Bronchial epithelial cell (primary cell): ENCODE results near the gene RPF1. TPM values are rescaled to one million over a fixed set of nuclear protein-coding genes. Genes with fewer than 3 reads are reported as not detected.

Experiments
- DNase-seq: peaks from one replicate; pipeline ENCODE4 v3.0.0-alpha.2; 2010; ENCODE audit warnings: low read depth
- FAIRE-seq: peaks from 2 replicates; lab custom pipeline; 2011; peaks lifted over from hg19 to GRCh38; lab: Jason Lieb, UNC
- H3K27me3 ChIP-seq: 2 replicates; pipeline ENCODE4 v1.5.1; 2011; ENCODE audit warnings: low read length; ENCODE audit not compliant: control insufficient read depth, insufficient read depth
- H3K36me3 ChIP-seq: 2 replicates; pipeline ENCODE4 v1.5.1; 2011; ENCODE audit warnings: low read length; ENCODE audit not compliant: control insufficient read depth, insufficient read depth
- H3K4me3 ChIP-seq: 2 replicates; pipeline ENCODE4 v1.5.1; 2011; ENCODE audit warnings: mild to moderate bottlenecking, low read depth, low read length, control low read depth
- total RNA-seq: library from RNA; depleted of rRNA; stranded (reverse); fragments of >200 nt; gene quantifications from 2 replicates; pipeline ENCODE4 v1.2.1, GENCODE V29; 2014
- TF ChIP-seq, protein P1 (sequence below): IDR thresholded peaks from 2 replicates; pipeline ENCODE4 v1.5.1; 2011; ENCODE audit warnings: mild to moderate bottlenecking, moderate library complexity, low read length, control low read depth, inconsistent platforms; ENCODE audit not compliant: insufficient read depth, severe bottlenecking

RPF1 gene
- total RNA-seq, 1 donor from 2014 or later = 31.6 TPM

DNA sequence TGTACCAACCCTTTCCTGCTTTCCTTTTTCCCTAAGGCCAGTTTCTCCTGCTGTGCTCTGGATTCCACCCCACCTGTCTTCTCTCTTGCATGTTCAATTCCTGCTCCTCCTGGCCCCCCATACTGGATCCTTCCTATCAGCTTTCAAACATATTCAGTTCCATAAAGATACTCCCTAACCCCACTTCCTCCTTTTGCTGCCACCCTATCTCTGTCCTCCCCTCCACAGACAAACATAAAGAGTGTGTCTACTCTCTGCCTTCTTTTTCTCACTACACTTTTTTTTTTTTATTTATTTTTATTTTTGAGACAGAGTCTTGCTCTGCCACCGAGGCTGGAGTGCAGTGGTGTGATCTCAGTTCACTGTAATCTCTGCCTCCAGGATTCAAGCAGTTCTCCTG lies 16.9 kb upstream of the RPF1 start:
- DNase-seq = no peak
- H3K27me3 ChIP-seq = no peaks in the 10 kb centered on the region
- no peak for FAIRE-seq
- TF ChIP-seq, protein P1, sequence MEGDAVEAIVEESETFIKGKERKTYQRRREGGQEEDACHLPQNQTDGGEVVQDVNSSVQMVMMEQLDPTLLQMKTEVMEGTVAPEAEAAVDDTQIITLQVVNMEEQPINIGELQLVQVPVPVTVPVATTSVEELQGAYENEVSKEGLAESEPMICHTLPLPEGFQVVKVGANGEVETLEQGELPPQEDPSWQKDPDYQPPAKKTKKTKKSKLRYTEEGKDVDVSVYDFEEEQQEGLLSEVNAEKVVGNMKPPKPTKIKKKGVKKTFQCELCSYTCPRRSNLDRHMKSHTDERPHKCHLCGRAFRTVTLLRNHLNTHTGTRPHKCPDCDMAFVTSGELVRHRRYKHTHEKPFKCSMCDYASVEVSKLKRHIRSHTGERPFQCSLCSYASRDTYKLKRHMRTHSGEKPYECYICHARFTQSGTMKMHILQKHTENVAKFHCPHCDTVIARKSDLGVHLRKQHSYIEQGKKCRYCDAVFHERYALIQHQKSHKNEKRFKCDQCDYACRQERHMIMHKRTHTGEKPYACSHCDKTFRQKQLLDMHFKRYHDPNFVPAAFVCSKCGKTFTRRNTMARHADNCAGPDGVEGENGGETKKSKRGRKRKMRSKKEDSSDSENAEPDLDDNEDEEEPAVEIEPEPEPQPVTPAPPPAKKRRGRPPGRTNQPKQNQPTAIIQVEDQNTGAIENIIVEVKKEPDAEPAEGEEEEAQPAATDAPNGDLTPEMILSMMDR = no peak
- H3K4me3 ChIP-seq = no peak overlapping the region
- no peaks in the 10 kb centered on the region for H3K36me3 ChIP-seq

DNA sequence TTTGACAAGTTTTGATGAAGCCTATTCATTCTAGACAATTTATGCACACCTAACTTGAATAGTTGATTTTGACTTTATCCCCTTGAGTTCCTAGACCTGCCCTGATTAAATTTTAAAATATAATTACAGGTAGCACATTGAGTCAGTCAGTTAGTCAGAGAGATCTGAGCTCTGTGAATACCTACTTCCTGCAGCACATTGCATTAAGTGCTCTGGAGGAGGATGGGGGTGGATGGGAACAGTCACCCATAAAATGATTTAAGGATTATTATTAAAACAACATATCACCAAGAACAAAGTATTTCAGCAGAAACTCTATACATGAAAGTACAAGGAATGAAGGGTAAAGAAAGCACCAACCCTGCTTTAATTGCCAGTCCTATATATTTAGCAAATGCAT lies 11.8 kb upstream of the RPF1 start:
- FAIRE-seq (no peak), DNase-seq (peak; percentile 52)
- Histone ChIP-seq H3K4me3 (no peak overlapping the region), H3K36me3 (no peaks in the 10 kb centered on the region), H3K27me3 (no peaks in the 10 kb centered on the region)
- TF ChIP-seq, protein P1 = no peak

DNA sequence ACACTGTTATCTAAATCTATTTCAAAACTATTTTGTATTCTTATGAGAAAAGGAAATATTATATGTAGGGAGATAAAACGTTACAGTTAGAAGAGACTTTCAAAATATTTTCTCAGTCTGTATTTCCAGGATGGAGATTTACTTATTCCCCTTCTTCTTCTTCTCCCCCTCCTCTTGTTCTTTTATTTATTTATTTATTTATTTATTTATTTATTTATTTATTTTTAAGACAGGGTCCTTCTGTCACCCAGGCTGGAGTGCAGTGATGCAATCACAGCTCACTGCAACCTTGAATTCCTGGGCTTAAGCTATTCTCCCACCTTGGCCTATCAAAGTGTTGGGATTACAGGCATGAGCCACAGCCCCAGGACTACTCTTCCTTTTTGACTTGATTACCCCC lies 2.8 kb upstream of the RPF1 start:
- Histone ChIP-seq H3K36me3 (peaks cover under 1% of the 10 kb centered on the region), H3K27me3 (no peaks in the 10 kb centered on the region), H3K4me3 (no peak overlapping the region)
- TF ChIP-seq, protein P1 = no peak
- DNase-seq = no peak
- no peak for FAIRE-seq

DNA sequence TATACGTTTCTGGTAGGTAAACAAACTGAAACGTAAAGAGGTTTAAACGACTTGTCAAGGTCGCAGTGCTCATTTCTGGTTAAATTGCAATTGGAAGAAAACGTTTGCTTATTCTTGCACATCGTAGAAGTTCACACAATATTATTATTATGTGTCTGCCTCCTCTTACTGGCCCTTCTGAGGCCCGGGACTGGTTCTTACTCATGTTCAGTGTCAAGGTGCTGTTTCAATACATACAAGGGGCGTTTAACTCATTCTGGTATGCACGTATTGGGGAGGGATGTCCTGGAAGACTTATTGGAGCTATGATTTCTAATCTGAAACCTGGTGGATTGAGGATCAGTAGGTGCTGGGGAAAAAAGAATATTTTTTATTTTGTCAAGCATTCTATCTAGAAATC lies 932 bp downstream of the RPF1 start:
- DNase-seq (no peak), FAIRE-seq (no peak)
- Histone ChIP-seq H3K4me3 (peak overlapping the region; percentile 65), H3K27me3 (no peaks in the 10 kb centered on the region), H3K36me3 (peaks cover 3% of the 10 kb centered on the region)
- TF ChIP-seq, protein P1 = no peak

DNA sequence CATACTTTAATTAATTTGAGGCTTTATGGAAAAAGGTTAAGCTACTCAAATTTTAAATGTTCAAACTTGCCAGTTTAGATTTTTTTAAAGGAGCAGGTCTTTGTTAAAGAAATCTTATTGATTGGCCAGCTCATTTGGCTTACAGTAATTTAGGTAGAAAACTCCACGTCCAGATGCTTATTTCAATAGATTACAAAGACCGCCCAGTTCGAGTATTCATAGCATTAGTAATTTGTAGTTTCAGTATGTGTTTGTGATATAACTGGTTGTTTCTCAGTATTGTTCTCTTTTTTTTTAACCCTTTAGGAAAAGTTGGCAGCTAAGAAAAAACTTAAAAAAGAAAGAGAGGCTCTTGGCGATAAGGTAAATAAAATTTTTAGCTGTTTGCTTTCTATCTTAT lies 1.6 kb downstream of the RPF1 start:
- TF ChIP-seq, protein P1 = no peak
- FAIRE-seq = no peak
- H3K4me3 ChIP-seq = no peak overlapping the region
- no peaks in the 10 kb centered on the region for H3K27me3 ChIP-seq
- DNase-seq = no peak
- H3K36me3 ChIP-seq = peaks cover 3% of the 10 kb centered on the region

DNA sequence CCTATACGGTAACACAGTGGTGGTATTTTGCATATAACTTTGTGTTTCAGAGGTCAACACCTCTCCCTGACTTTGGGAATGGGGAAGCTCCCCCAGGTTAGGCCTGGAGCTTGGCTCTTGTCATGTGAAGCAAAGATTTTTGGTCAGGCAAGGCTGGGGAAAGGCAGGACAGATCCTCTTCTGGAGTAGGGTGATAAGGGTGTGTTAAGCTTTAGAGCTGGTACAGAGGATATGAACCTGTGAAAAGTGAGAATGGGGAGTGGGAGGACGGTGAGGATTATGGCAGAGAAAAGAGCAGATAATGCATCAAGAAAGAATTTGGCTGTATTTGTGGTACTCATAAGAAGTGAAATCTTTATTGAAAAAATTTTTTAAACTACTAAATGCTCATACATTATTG lies 2.3 kb downstream of the RPF1 start:
- H3K27me3 ChIP-seq = no peaks in the 10 kb centered on the region
- TF ChIP-seq, protein P1 = no peak
- H3K36me3 ChIP-seq = peaks cover 3% of the 10 kb centered on the region
- DNase-seq = no peak
- no peak for FAIRE-seq
- H3K4me3 ChIP-seq = no peak overlapping the region
